ENCODE measurements around the gene ZNF318.

- no peak for TF ChIP-seq CTCF (IDR thresholded peaks at IDR 0.05)
- TF ChIP-seq POLR2A (IDR thresholded peaks at IDR 0.05): no peak
These were observed 34.0 kb downstream of the ZNF318 start for GRCh38 chr6:43335469-43335868.
